ENCODE data around the gene CALU. TPM values are rescaled to one million over a fixed set of nuclear protein-coding genes. Genes with fewer than 3 reads are reported as not detected.

CALU gene
- total RNA-seq, 2 donors from 2014 or later, result 36.3 to 45.8 TPM

GRCh38 chr7:128812514-128813168 is 73.5 kb downstream of the CALU start:
- Histone ChIP-seq H3K27ac (no peak overlapping the region), H3K9me3 (no peaks in the 10 kb centered on the region), H3K27me3 (no peaks in the 10 kb centered on the region), H3K36me3 (replicated peaks in 1 of 2; ENCODE audit: insufficient read depth in 1 of 2, low read depth in 2 of 2) (no peaks in the 10 kb centered on the region), H3K4me3 (no peak overlapping the region), H3K4me1 (peaks cover 18% of the 10 kb centered on the region)
- no peak for TF ChIP-seq POLR2A (IDR thresholded peaks at IDR 0.05)
- no peak for TF ChIP-seq CTCF (IDR thresholded peaks at IDR 0.05)
- peak; percentile 88 for ATAC-seq
- peak; percentile 59 to 84 (median 72) for DNase-seq
- 30 to 38% methylated on average over 10 to 11 of the region's 11 CpGs for WGBS, 2 donors
- intact Hi-C loops (cut with DNase I), result no loop called here

GRCh38 chr7:128814499-128814898 is 75.3 kb downstream of the CALU start:
- no peak for ATAC-seq
- Histone ChIP-seq H3K4me3 (no peak overlapping the region), H3K27me3 (no peaks in the 10 kb centered on the region), H3K4me1 (peaks cover 18% of the 10 kb centered on the region), H3K36me3 (replicated peaks in 1 of 2; ENCODE audit: insufficient read depth in 1 of 2, low read depth in 2 of 2) (no peaks in the 10 kb centered on the region), H3K9me3 (no peaks in the 10 kb centered on the region), H3K27ac (no peak overlapping the region)
- intact Hi-C loops (cut with DNase I), result no loop called here
- no peak for DNase-seq
- WGBS, 2 donors, result 66 to 72% methylated on average over 6 of the region's 6 CpGs
- TF ChIP-seq POLR2A (IDR thresholded peaks at IDR 0.05) (no peak), CTCF (IDR thresholded peaks at IDR 0.05) (no peak)

GRCh38 chr7:128815289-128815942 is 76.3 kb downstream of the CALU start:
- peaks cover 18% of the 10 kb centered on the region for H3K4me1 ChIP-seq
- intact Hi-C loops (cut with DNase I), result no loop called here
- TF ChIP-seq CTCF (IDR thresholded peaks at IDR 0.05), result no peak
- no peak for TF ChIP-seq POLR2A (IDR thresholded peaks at IDR 0.05)
- DNase-seq (no peak), ATAC-seq (no peak)
- H3K4me3 ChIP-seq, result no peak overlapping the region
- WGBS, 2 donors, result 89 to 92% methylated on average over 7 of the region's 7 CpGs
- H3K27me3 ChIP-seq, result no peaks in the 10 kb centered on the region
- no peaks in the 10 kb centered on the region for H3K9me3 ChIP-seq
- H3K27ac ChIP-seq, result no peak overlapping the region
- no peaks in the 10 kb centered on the region for H3K36me3 ChIP-seq (replicated peaks in 1 of 2; ENCODE audit: insufficient read depth in 1 of 2, low read depth in 2 of 2)

GRCh38 chr7:128818694-128819093 is 79.5 kb downstream of the CALU start:
- WGBS, 2 donors, result 86 to 92% methylated on average over 3 of the region's 3 CpGs

More at GRCh38 chr7:128818694-128819093, 79.5 kb downstream of the CALU start:
- DNase-seq, result no peak
- H3K9me3 ChIP-seq, result no peaks in the 10 kb centered on the region
- H3K4me1 ChIP-seq, result peaks cover 7% of the 10 kb centered on the region
- no peaks in the 10 kb centered on the region for H3K36me3 ChIP-seq (replicated peaks in 1 of 2; ENCODE audit: insufficient read depth in 1 of 2, low read depth in 2 of 2)
- no peaks in the 10 kb centered on the region for H3K27me3 ChIP-seq
- no peak for ATAC-seq
- intact Hi-C loops (cut with DNase I), result no loop called here
- no peak overlapping the region for H3K4me3 ChIP-seq
- TF ChIP-seq POLR2A (IDR thresholded peaks at IDR 0.05) (no peak), CTCF (IDR thresholded peaks at IDR 0.05) (no peak)
- H3K27ac ChIP-seq, result no peak overlapping the region

Small RNAs within 50 kb of the gene (small RNA-seq; reads per million reads assigned to genes)
- gene RN7SL81P (not detected), gene RNA5SP242 (34.9 reads per million, percentile 95 among the genes with 10 or more reads in this experiment), gene RNA5SP243 (0.33 reads per million)

Other genes starting within 250 kb of the CALU start
- under 1 TPM; 0.33 to 0.52 TPM for gene GARIN1A, start 67.1 kb upstream of the CALU start, total RNA-seq
- not detected for gene OPN1SW, start 36.4 kb downstream of the CALU start, total RNA-seq
- 1 to 10 TPM in 1 of 2 donors, under 1 TPM in 1; 0.99 to 3.6 TPM for gene CCDC136, start 52.6 kb downstream of the CALU start, total RNA-seq
- gene FLNC, start 91.0 kb downstream of the CALU start, total RNA-seq, result 1 to 10 TPM; 1.8 to 4.0 TPM
- 10 to 100 TPM; 36.3 to 45.8 TPM for gene ATP6V1F, start 123.5 kb downstream of the CALU start, total RNA-seq
- under 1 TPM in 1 of 2 donors, not detected in 1; 0.33 TPM for gene KCP, start 171.3 kb downstream of the CALU start, total RNA-seq
- gene IRF5, start 198.6 kb downstream of the CALU start, total RNA-seq, result 10 to 100 TPM in 1 of 2 donors, 1 to 10 TPM in 1; 4.9 to 15.3 TPM

All from body of pancreas (tissue), 4 donors.